WTC11 (cell line): Measurements from ENCODE around the gene SURF1. TPM values are rescaled to one million over a fixed set of nuclear protein-coding genes. Genes with fewer than 3 reads are reported as not detected.
A peak's percentile ranks its signal among the peaks of the same experiment; 100 is the strongest.

ENCODE experiments used
- ATAC-seq: fragments of 200-7000 bp; cut with Tn5 transposase; 2 replicates; pipeline ENCODE4 v1.10.0; 2021; ENCODE audit warnings: mild to moderate bottlenecking, moderate library complexity
- CTCF ChIA-PET: fragments of 300-600 bp; sonication (Branson Sonifier 250); formaldehyde crosslinking; loops from one replicate; lab custom pipeline; 2021; ENCODE audit warnings: antibody characterized with exemption; lab: Charles Lee
- POLR2A ChIA-PET: fragments of 350-600 bp; sonication (Branson Sonifier 250); formaldehyde crosslinking; loops from one replicate; lab custom pipeline; 2021; ENCODE audit warnings: antibody characterized with exemption; lab: Charles Lee
- DNase-seq: peaks from one replicate; pipeline ENCODE4 v3.0.0; 2021; ENCODE audit warnings: low spot score
- H3K27ac Mint-ChIP-seq: 2 replicates; pipeline ENCODE4 v1.8.0; 2021; ENCODE audit warnings: mixed read lengths
- H3K27me3 Mint-ChIP-seq: 2 replicates; pipeline ENCODE4 v1.8.0; 2021; ENCODE audit warnings: low read depth, mild to moderate bottlenecking, moderate library complexity, mixed read lengths
- H3K36me3 Mint-ChIP-seq: 2 replicates; pipeline ENCODE4 v1.8.0; 2021; ENCODE audit warnings: mixed read lengths
- H3K4me1 Mint-ChIP-seq: 2 replicates; pipeline ENCODE4 v1.8.0; 2022; ENCODE audit warnings: mixed read lengths
- H3K4me3 Mint-ChIP-seq: 2 replicates; pipeline ENCODE4 v1.8.0; 2021; ENCODE audit warnings: mild to moderate bottlenecking, moderate library complexity, mixed read lengths
- H3K9me3 Mint-ChIP-seq: 2 replicates; pipeline ENCODE4 v1.8.0; 2021; ENCODE audit warnings: mixed read lengths
- ATF1 ChIP-seq: sonication (generic); formaldehyde crosslinking; IDR thresholded peaks from 2 replicates; pipeline ENCODE4 v1.8.1; 2023; ENCODE audit warnings: mild to moderate bottlenecking, moderate library complexity, missing genetic modification reagents
- ETV6 ChIP-seq: sonication (generic); formaldehyde crosslinking; IDR thresholded peaks from 2 replicates; pipeline ENCODE4 v1.8.1; 2022; ENCODE audit warnings: mild to moderate bottlenecking, missing genetic modification reagents
- GABPB1 ChIP-seq: sonication (generic); formaldehyde crosslinking; IDR thresholded peaks from 2 replicates; pipeline ENCODE4 v1.8.1; 2023; ENCODE audit warnings: mild to moderate bottlenecking, missing genetic modification reagents
- IRF2 ChIP-seq: sonication (generic); formaldehyde crosslinking; IDR thresholded peaks from 2 replicates; pipeline ENCODE4 v1.8.0; 2022; ENCODE audit warnings: low read depth, missing genetic modification reagents, borderline replicate concordance
- NR1H2 ChIP-seq: sonication (generic); formaldehyde crosslinking; IDR thresholded peaks from 2 replicates; pipeline ENCODE4 v1.9.0; 2021; ENCODE audit warnings: mild to moderate bottlenecking, moderate library complexity, missing genetic modification reagents
- ZNF121 ChIP-seq: sonication (generic); formaldehyde crosslinking; IDR thresholded peaks from 2 replicates; pipeline ENCODE4 v1.8.0; 2023; ENCODE audit warnings: missing genetic modification reagents
- ZNF138 ChIP-seq: sonication (generic); formaldehyde crosslinking; conservative IDR thresholded peaks from 2 replicates; pipeline ENCODE4 v1.8.1; 2022; ENCODE audit warnings: mild to moderate bottlenecking, moderate library complexity, missing genetic modification reagents
- total RNA-seq: library from RNA; stranded (reverse); gene quantifications from 3 replicates; pipeline ENCODE4 v1.2.3, GENCODE V29; 2021
- TF ChIP-seq, protein P1 (sequence below): fragments of 250-450 bp; sonication (Bioruptor Pico); IDR thresholded peaks from 2 replicates; pipeline ENCODE4 v1.9.0; 2021; ENCODE audit warnings: mild to moderate bottlenecking
- TF ChIP-seq, protein P2 (sequence below): sonication (generic); formaldehyde crosslinking; IDR thresholded peaks from 2 replicates; pipeline ENCODE4 v1.8.0; 2022; ENCODE audit warnings: missing genetic modification reagents
- TF ChIP-seq, protein P3 (sequence below): sonication (generic); formaldehyde crosslinking; IDR thresholded peaks from 2 replicates; pipeline ENCODE4 v1.8.1; 2022; ENCODE audit warnings: missing genetic modification reagents, borderline replicate concordance
- TF ChIP-seq, protein P4 (sequence below): sonication (generic); formaldehyde crosslinking; IDR thresholded peaks from 2 replicates; pipeline ENCODE4 v1.8.0; 2022; ENCODE audit warnings: mild to moderate bottlenecking, missing genetic modification reagents

SURF1 gene
- total RNA-seq, 1 experiment from 2014 or later: 33.3 TPM

DNA sequence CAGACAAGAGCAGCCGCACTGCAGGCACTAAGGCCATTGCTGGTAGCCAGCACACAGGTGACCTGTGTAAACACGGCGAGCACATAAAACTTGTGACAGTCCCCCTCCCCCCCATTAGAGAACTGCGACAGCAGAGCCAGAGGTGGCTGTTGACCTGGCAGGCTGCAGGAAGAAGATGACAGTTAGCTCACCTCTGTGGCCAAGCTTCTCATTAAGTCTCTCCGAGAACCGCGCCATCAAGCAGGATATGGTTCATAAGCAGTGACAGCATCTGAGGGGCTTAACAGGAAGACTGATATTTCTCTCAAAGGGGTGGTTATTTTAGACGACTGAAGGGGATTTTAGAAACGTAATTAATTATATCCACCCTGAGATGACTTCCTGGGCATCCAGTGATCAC is 14.4 kb upstream of the SURF1 start:
- CTCF ChIA-PET: interaction anchor here (0.8 kb wide), 1 partner anchor 24 kb away, joined by 3 read pairs; no protein-coding TSS in a partner anchor
- Mint-ChIP-seq H3K27ac (no peak overlapping the region), H3K36me3 (peaks cover 43% of the 10 kb centered on the region), H3K9me3 (no peaks in the 10 kb centered on the region), H3K4me3 (no peak overlapping the region), H3K4me1 (peaks cover 13% of the 10 kb centered on the region), H3K27me3 (no peaks in the 10 kb centered on the region)
- ATAC-seq (no peak), DNase-seq (no peak)
- POLR2A ChIA-PET: no interaction called here
- TF ChIP-seq ETV6 (no peak), NR1H2 (CRISPR knock-in tag) (no peak)
- TF ChIP-seq, protein P1, sequence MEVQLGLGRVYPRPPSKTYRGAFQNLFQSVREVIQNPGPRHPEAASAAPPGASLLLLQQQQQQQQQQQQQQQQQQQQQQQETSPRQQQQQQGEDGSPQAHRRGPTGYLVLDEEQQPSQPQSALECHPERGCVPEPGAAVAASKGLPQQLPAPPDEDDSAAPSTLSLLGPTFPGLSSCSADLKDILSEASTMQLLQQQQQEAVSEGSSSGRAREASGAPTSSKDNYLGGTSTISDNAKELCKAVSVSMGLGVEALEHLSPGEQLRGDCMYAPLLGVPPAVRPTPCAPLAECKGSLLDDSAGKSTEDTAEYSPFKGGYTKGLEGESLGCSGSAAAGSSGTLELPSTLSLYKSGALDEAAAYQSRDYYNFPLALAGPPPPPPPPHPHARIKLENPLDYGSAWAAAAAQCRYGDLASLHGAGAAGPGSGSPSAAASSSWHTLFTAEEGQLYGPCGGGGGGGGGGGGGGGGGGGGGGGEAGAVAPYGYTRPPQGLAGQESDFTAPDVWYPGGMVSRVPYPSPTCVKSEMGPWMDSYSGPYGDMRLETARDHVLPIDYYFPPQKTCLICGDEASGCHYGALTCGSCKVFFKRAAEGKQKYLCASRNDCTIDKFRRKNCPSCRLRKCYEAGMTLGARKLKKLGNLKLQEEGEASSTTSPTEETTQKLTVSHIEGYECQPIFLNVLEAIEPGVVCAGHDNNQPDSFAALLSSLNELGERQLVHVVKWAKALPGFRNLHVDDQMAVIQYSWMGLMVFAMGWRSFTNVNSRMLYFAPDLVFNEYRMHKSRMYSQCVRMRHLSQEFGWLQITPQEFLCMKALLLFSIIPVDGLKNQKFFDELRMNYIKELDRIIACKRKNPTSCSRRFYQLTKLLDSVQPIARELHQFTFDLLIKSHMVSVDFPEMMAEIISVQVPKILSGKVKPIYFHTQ (CRISPR knock-in tag): no peak
- TF ChIP-seq, protein P2, sequence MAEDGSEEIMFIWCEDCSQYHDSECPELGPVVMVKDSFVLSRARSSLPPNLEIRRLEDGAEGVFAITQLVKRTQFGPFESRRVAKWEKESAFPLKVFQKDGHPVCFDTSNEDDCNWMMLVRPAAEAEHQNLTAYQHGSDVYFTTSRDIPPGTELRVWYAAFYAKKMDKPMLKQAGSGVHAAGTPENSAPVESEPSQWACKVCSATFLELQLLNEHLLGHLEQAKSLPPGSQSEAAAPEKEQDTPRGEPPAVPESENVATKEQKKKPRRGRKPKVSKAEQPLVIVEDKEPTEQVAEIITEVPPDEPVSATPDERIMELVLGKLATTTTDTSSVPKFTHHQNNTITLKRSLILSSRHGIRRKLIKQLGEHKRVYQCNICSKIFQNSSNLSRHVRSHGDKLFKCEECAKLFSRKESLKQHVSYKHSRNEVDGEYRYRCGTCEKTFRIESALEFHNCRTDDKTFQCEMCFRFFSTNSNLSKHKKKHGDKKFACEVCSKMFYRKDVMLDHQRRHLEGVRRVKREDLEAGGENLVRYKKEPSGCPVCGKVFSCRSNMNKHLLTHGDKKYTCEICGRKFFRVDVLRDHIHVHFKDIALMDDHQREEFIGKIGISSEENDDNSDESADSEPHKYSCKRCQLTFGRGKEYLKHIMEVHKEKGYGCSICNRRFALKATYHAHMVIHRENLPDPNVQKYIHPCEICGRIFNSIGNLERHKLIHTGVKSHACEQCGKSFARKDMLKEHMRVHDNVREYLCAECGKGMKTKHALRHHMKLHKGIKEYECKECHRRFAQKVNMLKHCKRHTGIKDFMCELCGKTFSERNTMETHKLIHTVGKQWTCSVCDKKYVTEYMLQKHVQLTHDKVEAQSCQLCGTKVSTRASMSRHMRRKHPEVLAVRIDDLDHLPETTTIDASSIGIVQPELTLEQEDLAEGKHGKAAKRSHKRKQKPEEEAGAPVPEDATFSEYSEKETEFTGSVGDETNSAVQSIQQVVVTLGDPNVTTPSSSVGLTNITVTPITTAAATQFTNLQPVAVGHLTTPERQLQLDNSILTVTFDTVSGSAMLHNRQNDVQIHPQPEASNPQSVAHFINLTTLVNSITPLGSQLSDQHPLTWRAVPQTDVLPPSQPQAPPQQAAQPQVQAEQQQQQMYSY (CRISPR knock-in tag): no peak

DNA sequence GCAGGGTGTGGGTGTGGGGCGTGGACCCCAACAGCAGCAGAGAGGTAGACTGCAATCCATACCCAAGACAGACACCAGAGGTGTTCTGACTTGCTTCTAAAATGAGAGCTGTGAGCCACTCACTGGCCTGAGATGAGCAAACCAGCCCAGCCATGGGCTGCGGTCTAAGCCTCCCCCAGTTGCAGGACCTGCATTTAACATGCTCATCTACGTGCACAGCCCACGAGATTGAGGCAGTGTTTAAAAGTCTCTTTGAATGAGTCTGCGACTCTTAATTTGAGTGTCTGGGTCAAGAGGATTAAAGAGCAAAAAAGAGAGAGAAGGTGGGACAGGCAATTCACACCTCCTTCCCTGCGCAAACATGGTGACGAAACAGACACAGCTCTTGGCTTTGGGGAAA is 13.6 kb upstream of the SURF1 start:
- POLR2A ChIA-PET: no interaction called here
- CTCF ChIA-PET: interaction anchor here (0.8 kb wide), 1 partner anchor 28 kb away, joined by 4 read pairs; no protein-coding TSS in a partner anchor

More for the DNA sequence above, 13.6 kb upstream of the SURF1 start:
- H3K9me3 Mint-ChIP-seq: no peaks in the 10 kb centered on the region
- H3K4me3 Mint-ChIP-seq: no peak overlapping the region
- H3K27me3 Mint-ChIP-seq: no peaks in the 10 kb centered on the region
- ATAC-seq: no peak
- 0 out of 2 replicates have a peak overlapping the region, but pooled peaks have one; percentile 3 for H3K27ac Mint-ChIP-seq
- no peak for TF ChIP-seq ZNF138 (CRISPR knock-in tag)
- no peak for TF ChIP-seq ATF1 (CRISPR knock-in tag)
- TF ChIP-seq IRF2 (CRISPR knock-in tag): no peak
- TF ChIP-seq, protein P3, sequence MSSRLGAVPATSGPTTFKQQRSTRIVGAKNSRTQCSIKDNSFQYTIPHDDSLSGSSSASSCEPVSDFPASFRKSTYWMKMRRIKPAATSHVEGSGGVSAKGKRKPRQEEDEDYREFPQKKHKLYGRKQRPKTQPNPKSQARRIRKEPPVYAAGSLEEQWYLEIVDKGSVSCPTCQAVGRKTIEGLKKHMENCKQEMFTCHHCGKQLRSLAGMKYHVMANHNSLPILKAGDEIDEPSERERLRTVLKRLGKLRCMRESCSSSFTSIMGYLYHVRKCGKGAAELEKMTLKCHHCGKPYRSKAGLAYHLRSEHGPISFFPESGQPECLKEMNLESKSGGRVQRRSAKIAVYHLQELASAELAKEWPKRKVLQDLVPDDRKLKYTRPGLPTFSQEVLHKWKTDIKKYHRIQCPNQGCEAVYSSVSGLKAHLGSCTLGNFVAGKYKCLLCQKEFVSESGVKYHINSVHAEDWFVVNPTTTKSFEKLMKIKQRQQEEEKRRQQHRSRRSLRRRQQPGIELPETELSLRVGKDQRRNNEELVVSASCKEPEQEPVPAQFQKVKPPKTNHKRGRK (CRISPR knock-in tag): no peak
- TF ChIP-seq, protein P4, sequence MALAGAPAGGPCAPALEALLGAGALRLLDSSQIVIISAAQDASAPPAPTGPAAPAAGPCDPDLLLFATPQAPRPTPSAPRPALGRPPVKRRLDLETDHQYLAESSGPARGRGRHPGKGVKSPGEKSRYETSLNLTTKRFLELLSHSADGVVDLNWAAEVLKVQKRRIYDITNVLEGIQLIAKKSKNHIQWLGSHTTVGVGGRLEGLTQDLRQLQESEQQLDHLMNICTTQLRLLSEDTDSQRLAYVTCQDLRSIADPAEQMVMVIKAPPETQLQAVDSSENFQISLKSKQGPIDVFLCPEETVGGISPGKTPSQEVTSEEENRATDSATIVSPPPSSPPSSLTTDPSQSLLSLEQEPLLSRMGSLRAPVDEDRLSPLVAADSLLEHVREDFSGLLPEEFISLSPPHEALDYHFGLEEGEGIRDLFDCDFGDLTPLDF (CRISPR knock-in tag): no peak
- TF ChIP-seq ZNF121: no peak
- TF ChIP-seq, protein P1 (CRISPR knock-in tag): no peak
- no peak for TF ChIP-seq GABPB1 (CRISPR knock-in tag)
- DNase-seq: no peak
- peaks cover 48% of the 10 kb centered on the region for H3K36me3 Mint-ChIP-seq
- H3K4me1 Mint-ChIP-seq: peaks cover 10% of the 10 kb centered on the region
